A673 (cell line): ENCODE data around the gene CPSF4.

ENCODE experiments used
- CTCF ChIP-seq: fragments of 300-800, 200-600 bp; sonication (generic); conservative IDR thresholded peaks from 2 replicates; pipeline ENCODE4 v1.5.1; 2017; ENCODE audit warnings: low read depth, mild to moderate bottlenecking, antibody characterized with exemption, low read length, moderate library complexity, mixed read lengths
- EZH2 ChIP-seq: fragments of 200-600 bp; sonication (generic); IDR thresholded peaks from 2 replicates; pipeline ENCODE4 v1.6.1; 2017; ENCODE audit warnings: borderline replicate concordance, low read depth, mild to moderate bottlenecking, mixed read lengths, antibody characterized with exemption, low read length; ENCODE audit not compliant: poor library complexity, severe bottlenecking

- TF ChIP-seq CTCF (no peak), EZH2 (no peak)
Observed at GRCh38 chr7:99472561-99473314, 34.0 kb downstream of the CPSF4 start, which contains the start of gene ZNF789.
